GM18508 (cell line): ENCODE data around the gene CDC6.

Source experiments
- ATAC-seq: cut with Tn5 transposase; IDR thresholded peaks from one replicate; pipeline ENCODE4 v1.9.1; 2021; ENCODE audit warnings: moderate number of reproducible peaks; ENCODE audit not compliant: insufficient read depth, unreplicated experiment

The CDC6 gene

GRCh38 chr17:40349895-40350688, 62.4 kb downstream of the CDC6 start:
- no peak for ATAC-seq

- no peak for ATAC-seq
Observed at GRCh38 chr17:40350689-40351358, 63.1 kb downstream of the CDC6 start.

- no peak for ATAC-seq
Observed at GRCh38 chr17:40351359-40352236, 63.9 kb downstream of the CDC6 start.

GRCh38 chr17:40352237-40352778, 64.6 kb downstream of the CDC6 start:
- ATAC-seq, result no peak

- no peak for ATAC-seq
Observed at GRCh38 chr17:40352779-40353394, 65.2 kb downstream of the CDC6 start.
